Activated T-cell treated with anti-CD3 and anti-CD28 coated beads, Interleukin-2, amount 50 U/mL, for 1 hour (primary cell): ENCODE data around the gene RAVER1.
"Not testable (repeated sequence)": the region's sequence is repeated elsewhere in the genome, so short reads cannot be mapped to it uniquely, and the experiment has no call there.

Source experiments
- DNase-seq: peaks from one replicate; pipeline ENCODE4 v3.0.0-alpha.2; 2020

The RAVER1 gene

GRCh38 chr19:10289836-10290356, 43.4 kb downstream of the RAVER1 start, which contains the start of gene ICAM5:
TSS of gene ICAM5 (plus strand) at chr19:10289952. CDS start at chr19:10290044, 92 bp downstream.
- DNase-seq, result peak; percentile 52

DNA sequence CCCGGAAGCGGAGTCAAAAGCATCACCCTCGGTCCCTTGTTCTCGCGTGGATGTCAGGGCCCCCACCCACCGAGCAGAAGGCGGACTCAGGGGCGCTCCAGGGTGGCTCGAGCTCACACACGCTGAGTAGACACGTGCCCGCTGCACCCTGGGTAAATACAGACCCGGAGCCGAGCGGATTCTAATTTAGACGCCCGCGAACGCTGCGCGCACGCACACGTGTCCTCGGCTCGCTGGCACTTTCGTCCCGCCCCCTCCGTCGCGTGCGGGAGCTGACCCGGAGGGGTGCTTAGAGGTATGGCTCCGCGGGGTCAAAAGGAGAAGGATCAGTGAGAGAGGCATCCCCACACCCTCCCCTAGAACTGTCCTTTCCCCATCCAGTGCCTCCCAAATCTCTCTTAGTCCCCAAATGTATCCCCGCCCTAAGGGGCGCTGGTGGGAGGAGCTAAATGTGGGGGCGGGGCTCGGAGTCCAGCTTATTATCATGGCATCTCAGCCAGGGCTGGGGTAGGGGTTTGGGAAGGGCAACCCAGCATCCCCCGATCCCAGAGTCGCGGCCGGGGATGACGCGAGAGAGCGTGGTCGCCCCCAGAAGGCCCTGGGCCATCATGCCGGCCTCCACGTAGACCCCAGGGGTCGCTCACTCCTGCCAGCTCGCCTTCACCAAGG, 44.0 kb downstream of the RAVER1 start:
- DNase-seq, result peak; percentile 68

GRCh38 chr19:10288662-10289166, 44.6 kb downstream of the RAVER1 start:
- DNase-seq, result peak; percentile 35

DNA sequence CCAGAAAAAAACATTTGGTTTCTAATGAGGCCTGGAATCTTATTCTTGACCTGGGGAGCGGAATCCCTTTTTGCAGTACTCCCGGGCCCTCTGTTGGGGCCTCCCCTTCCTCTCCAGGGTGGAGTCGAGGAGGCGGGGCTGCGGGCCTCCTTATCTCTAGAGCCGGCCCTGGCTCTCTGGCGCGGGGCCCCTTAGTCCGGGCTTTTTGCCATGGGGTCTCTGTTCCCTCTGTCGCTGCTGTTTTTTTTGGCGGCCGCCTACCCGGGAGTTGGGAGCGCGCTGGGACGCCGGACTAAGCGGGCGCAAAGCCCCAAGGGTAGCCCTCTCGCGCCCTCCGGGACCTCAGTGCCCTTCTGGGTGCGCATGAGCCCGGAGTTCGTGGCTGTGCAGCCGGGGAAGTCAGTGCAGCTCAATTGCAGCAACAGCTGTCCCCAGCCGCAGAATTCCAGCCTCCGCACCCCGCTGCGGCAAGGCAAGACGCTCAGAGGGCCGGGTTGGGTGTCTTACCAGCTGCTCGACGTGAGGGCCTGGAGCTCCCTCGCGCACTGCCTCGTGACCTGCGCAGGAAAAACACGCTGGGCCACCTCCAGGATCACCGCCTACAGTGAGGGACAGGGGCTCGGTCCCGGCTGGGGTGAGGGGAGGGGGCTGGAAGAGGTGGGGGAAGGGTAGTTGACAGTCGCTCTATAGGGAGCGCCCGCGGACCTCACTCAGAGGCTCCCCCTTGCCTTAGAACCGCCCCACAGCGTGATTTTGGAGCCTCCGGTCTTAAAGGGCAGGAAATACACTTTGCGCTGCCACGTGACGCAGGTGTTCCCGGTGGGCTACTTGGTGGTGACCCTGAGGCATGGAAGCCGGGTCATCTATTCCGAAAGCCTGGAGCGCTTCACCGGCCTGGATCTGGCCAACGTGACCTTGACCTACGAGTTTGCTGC, 46.3 kb downstream of the RAVER1 start, which contains the start of gene ICAM4:
Gene ICAM4 (plus strand): TSS at position 153 of the 935 bp plus-strand sequence. CDS start 58 bp downstream, at position 211.
- DNase-seq, result peak; percentile 41

GRCh38 chr19:10285393-10285792, 47.9 kb downstream of the RAVER1 start:
- no peak for DNase-seq

GRCh38 chr19:10284960-10285278, 48.4 kb downstream of the RAVER1 start:
- DNase-seq, result no peak

- DNase-seq, result no peak
These were observed 49.0 kb downstream of the RAVER1 start for GRCh38 chr19:10284065-10284959.

- DNase-seq, result no peak
These were observed 49.8 kb downstream of the RAVER1 start for GRCh38 chr19:10283301-10284064.

DNA sequence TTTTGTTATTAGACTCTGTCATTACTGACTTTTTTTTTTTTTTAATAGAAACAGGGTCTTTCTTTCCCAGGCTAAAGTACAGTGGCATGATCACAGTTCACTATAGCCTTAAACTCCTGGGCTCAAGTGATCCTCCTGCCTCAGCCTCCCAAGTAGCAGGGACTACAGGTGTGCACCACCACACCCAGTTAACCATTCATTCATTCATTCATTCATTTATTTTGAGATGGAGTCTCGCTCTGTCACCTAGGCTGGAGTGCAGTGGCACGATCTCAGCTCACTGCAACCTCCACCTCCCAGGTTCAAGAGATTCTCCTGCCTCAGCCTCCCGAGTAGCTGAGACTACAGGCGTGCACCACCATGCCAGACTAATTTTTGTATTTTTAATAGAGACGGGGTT, 51.3 kb downstream of the RAVER1 start:
- not testable (repeated sequence) for DNase-seq

GRCh38 chr19:10279737-10280442, 53.4 kb downstream of the RAVER1 start:
- DNase-seq, result no peak

DNA sequence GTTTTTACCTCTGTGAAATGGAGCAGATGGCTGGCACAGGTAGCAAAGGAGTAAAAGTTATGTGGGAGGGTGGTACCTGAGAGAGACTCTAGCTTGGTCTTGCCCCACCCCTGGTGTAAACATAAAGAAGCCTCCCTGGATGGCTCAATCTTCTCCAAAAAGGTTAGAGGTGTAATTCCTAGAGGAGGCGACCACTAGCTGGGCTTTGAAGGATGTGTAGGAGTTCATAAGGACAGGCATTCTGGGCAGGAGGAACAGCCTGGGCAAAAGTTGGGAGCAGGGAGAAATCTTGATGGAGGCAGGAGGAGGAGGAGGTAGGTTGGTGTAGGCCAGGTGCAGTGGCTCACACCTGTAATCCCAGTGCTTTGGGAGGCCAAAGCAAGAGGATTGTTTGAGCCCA, 54.4 kb downstream of the RAVER1 start:
- DNase-seq, result no peak

GRCh38 chr19:10277795-10278589, 55.3 kb downstream of the RAVER1 start:
- no peak for DNase-seq

GRCh38 chr19:10274589-10274988, 58.7 kb downstream of the RAVER1 start:
- no peak for DNase-seq

DNA sequence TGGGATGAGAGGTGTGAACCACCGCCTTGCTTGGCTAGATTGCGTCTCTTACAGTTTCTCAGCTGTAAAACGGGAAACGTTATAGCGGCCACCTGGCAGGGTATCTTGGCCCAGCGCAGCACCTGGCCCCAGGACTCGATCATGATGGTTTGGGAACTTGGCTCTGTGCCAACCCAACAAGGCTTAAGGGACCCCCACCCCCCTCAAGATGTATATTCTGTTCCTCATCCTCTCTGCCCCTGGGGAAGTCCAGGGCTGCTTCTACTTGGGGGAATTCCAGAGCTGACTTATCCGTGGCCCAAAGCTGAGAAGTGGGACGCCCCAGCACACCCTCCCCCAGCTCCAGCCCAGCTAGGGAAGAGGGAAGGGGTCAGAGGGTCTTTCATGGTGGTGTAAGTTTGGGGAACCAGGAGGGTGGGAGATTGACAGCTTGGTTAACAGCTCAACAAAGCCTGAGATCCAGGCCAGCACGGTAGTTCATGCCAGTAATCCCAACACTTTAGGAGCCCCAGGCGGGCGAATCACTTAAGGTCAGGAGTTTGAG, 61.7 kb downstream of the RAVER1 start:
- DNase-seq, result peak; percentile 40

- peak; percentile 71 for DNase-seq
These were observed 62.5 kb downstream of the RAVER1 start, which contains the start of gene ICAM1 for GRCh38 chr19:10270616-10271394. TSS of gene ICAM1 (plus strand) at chr19:10271120. CDS start at chr19:10271160, 40 bp downstream.

GRCh38 chr19:10270180-10270615, 63.1 kb downstream of the RAVER1 start:
- DNase-seq, result peak; percentile 65

GRCh38 chr19:10269333-10270179, 63.8 kb downstream of the RAVER1 start:
- peak; percentile 93 for DNase-seq

DNA sequence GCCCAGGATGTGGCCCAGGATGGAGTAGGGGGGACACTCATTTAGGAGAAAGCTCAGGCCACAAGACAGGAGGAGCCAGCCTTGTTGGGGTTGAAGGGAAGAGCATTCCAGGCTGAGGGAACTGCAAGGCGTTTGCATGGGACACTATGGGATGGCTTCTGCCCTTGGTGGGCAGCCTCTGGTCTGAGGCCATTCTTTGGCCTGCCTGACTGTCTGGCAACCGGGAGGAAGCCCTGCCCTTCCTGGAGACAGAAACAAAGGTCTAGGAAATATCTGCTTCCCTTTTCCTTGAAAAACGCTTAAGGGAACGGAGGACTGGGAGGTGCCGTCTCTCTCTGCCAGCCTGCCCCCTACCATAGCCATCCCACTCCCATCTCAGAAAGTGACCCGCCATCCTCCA, 65.3 kb downstream of the RAVER1 start:
- DNase-seq, result no peak
